Mesenchymal stem cell (in vitro differentiated cells and primary cell): Measurements from ENCODE around the gene U2AF2.

Experiments used
- DNase-seq: peaks from one replicate; pipeline ENCODE4 v3.0.0-alpha.2; 2013
- H2AFZ ChIP-seq: one replicate; pipeline ENCODE4 v1.6.1; 2013; ENCODE audit warnings: low read depth, mild to moderate bottlenecking, control low read depth, inconsistent platforms, low read length, moderate library complexity
- H2AK5ac ChIP-seq: 2 replicates; pipeline ENCODE4 v1.6.1; 2013; ENCODE audit warnings: low read length, moderate library complexity, mild to moderate bottlenecking, inconsistent platforms; ENCODE audit not compliant: severe bottlenecking
- H2BK120ac ChIP-seq: one replicate; pipeline ENCODE4 v1.6.1; 2013; ENCODE audit warnings: low read depth, mild to moderate bottlenecking, inconsistent platforms, low read length, moderate library complexity
- H2BK12ac ChIP-seq, 2 experiments: one replicate each; pipeline ENCODE4 v1.6.1; 2013; ENCODE audit warnings: inconsistent platforms in 2 of 2, low read length in 2 of 2, mild to moderate bottlenecking in 2 of 2, moderate library complexity in 2 of 2, control low read depth in 1 of 2
- H2BK15ac ChIP-seq: one replicate; pipeline ENCODE4 v1.6.1; 2013; ENCODE audit warnings: mild to moderate bottlenecking, low read depth, inconsistent platforms; ENCODE audit not compliant: poor library complexity, severe bottlenecking
- H2BK5ac ChIP-seq: 2 replicates; pipeline ENCODE4 v1.6.1; 2013; ENCODE audit warnings: low read depth, mild to moderate bottlenecking, low read length, control low read depth, inconsistent platforms; ENCODE audit not compliant: poor library complexity, severe bottlenecking
- H3K14ac ChIP-seq, 2 experiments: one replicate each; pipeline ENCODE4 v1.6.1; 2013; ENCODE audit warnings: inconsistent platforms in 2 of 2, low read length in 2 of 2, control low read depth in 1 of 2, mild to moderate bottlenecking in 1 of 2, moderate library complexity in 1 of 2
- H3K18ac ChIP-seq, 2 experiments: one replicate each; pipeline ENCODE4 v1.6.1; 2013; ENCODE audit warnings: inconsistent platforms in 2 of 2, low read length in 2 of 2, control low read depth in 1 of 2, low read depth in 1 of 2, mild to moderate bottlenecking in 1 of 2
- H3K23ac ChIP-seq, 2 experiments: one replicate each; pipeline ENCODE4 v1.6.1; 2013; ENCODE audit warnings: inconsistent platforms in 2 of 2, low read length in 2 of 2, mild to moderate bottlenecking in 2 of 2, moderate library complexity in 2 of 2, control low read depth in 1 of 2
- H3K27ac ChIP-seq: 2 replicates; pipeline ENCODE4 v1.5.1; 2013; ENCODE audit warnings: mild to moderate bottlenecking, moderate library complexity, low read length, control low read depth, inconsistent platforms; ENCODE audit not compliant: poor library complexity, severe bottlenecking
- H3K27me3 ChIP-seq, 2 experiments: 2 replicates each; pipeline versions ENCODE4 v1.6.1 to v1.7.0; 2013; ENCODE audit warnings: low read length in 2 of 2, mild to moderate bottlenecking in 2 of 2, moderate library complexity in 2 of 2, control low read depth in 1 of 2, inconsistent platforms in 1 of 2; ENCODE audit not compliant: control insufficient read depth in 1 of 2, insufficient read depth in 1 of 2
- H3K36me3 ChIP-seq, 2 experiments: 2 replicates each; pipeline versions ENCODE4 v1.6.1 to v1.7.0; 2013; ENCODE audit warnings: low read length in 2 of 2, control low read depth in 1 of 2, inconsistent platforms in 1 of 2, low read depth in 1 of 2, mild to moderate bottlenecking in 1 of 2; ENCODE audit not compliant: insufficient read depth in 2 of 2, control insufficient read depth in 1 of 2
- H3K4ac ChIP-seq, 2 experiments: one replicate each; pipeline ENCODE4 v1.6.1; 2013; ENCODE audit warnings: inconsistent platforms in 2 of 2, low read length in 2 of 2, mild to moderate bottlenecking in 2 of 2, moderate library complexity in 2 of 2, control low read depth in 1 of 2, low read depth in 1 of 2
- H3K4me1 ChIP-seq: 2 replicates; pipeline ENCODE4 v1.6.1; 2013; ENCODE audit warnings: low read depth, low read length, control low read depth; ENCODE audit not compliant: control insufficient read depth, insufficient read depth
- H3K4me2 ChIP-seq: 2 replicates; pipeline ENCODE4 v1.6.1; 2013; ENCODE audit warnings: low read length, mild to moderate bottlenecking, inconsistent platforms; ENCODE audit not compliant: poor library complexity, severe bottlenecking
- H3K4me3 ChIP-seq, 2 experiments: 2 replicates each; pipeline versions ENCODE4 v1.5.1 to v1.7.0; 2013; ENCODE audit warnings: low read length in 2 of 2, mild to moderate bottlenecking in 2 of 2, control low read depth in 1 of 2, low read depth in 1 of 2; ENCODE audit not compliant: insufficient read depth in 1 of 2
- H3K79me1 ChIP-seq: replicated peaks from 2 replicates; pipeline ENCODE4 v1.6.1; 2013; ENCODE audit warnings: mild to moderate bottlenecking, control low read depth, low read length, inconsistent platforms; ENCODE audit not compliant: poor library complexity, severe bottlenecking
- H3K9ac ChIP-seq: 2 replicates; pipeline ENCODE4 v1.7.0; 2013; ENCODE audit warnings: mild to moderate bottlenecking, low read length, moderate library complexity
- H3K9me3 ChIP-seq: 2 replicates; pipeline ENCODE4 v1.7.0; 2013; ENCODE audit warnings: mild to moderate bottlenecking, low read length; ENCODE audit not compliant: control insufficient read depth
- H4K8ac ChIP-seq: one replicate; pipeline ENCODE4 v1.6.1; 2013; ENCODE audit warnings: inconsistent platforms, mild to moderate bottlenecking, low read length, moderate library complexity
- H4K91ac ChIP-seq: one replicate; pipeline ENCODE4 v1.6.1; 2013; ENCODE audit warnings: mild to moderate bottlenecking, low read length, inconsistent platforms
- WGBS: methylation state at CpG from one replicate; pipeline ENCODE4 v1.1.7; 2013; ENCODE audit warnings: mixed read lengths; 5-methylcytosine and 5-hydroxymethylcytosine counted together

Gene U2AF2

GRCh38 chr19:55696301-55697068 lies 41.6 kb downstream of the U2AF2 start:
- Histone ChIP-seq H4K8ac (no peak overlapping the region), H3K79me1 (peaks cover 52% of the 10 kb centered on the region), H2AFZ (no peak overlapping the region), H3K18ac (no peak overlapping the region), H2BK12ac (no peak overlapping the region), H3K27ac (no peak overlapping the region), H2BK15ac (no peak overlapping the region), H3K27me3 (no peaks in the 10 kb centered on the region), H2BK5ac (no peak overlapping the region), H3K23ac (no peak overlapping the region), H4K91ac (no peak overlapping the region), H3K9me3 (no peaks in the 10 kb centered on the region), H3K4ac (no peak overlapping the region), H3K4me3 (no peak overlapping the region), H3K4me1 (no peaks in the 10 kb centered on the region), H3K36me3 (peaks cover 66 to 87% of the 10 kb centered on the region in 2 experiments), H3K14ac (no peak overlapping the region), H2BK120ac (no peak overlapping the region), H2AK5ac (no peak overlapping the region), H3K4me2 (no peak overlapping the region), H3K9ac (no peak overlapping the region)
- DNase-seq, result no peak
- 97% methylated on average over 20 of the region's 20 CpGs for WGBS

DNA sequence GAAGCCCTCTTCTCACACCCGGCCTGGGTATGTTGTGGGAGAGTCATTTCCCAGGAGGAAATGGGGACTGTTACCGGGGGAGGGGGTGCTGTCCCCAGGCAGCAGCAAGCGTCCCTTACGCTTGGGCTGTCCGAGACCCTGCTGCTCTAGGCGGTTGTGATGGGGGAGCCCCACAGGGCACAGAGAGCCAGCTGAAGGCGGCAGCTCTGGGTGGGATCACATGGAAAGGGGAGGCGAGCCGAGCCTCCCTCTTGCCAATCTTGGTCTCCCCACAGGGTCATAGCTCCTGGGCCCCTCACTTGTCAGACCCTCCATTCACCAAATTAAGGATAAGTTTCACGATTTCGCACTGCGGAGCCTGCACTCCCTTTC lies 42.2 kb downstream of the U2AF2 start:
- Histone ChIP-seq H3K14ac (no peak overlapping the region), H2AK5ac (no peak overlapping the region), H3K9me3 (no peaks in the 10 kb centered on the region), H3K4me3 (no peak overlapping the region), H3K18ac (no peak overlapping the region), H3K79me1 (peaks cover 47% of the 10 kb centered on the region), H2BK15ac (no peak overlapping the region), H3K27ac (no peak overlapping the region), H2BK5ac (no peak overlapping the region), H3K4me1 (no peaks in the 10 kb centered on the region), H2BK120ac (no peak overlapping the region), H3K27me3 (no peaks in the 10 kb centered on the region), H2BK12ac (no peak overlapping the region), H3K9ac (no peak overlapping the region), H4K8ac (no peak overlapping the region), H3K23ac (no peak overlapping the region), H2AFZ (no peak overlapping the region), H3K4ac (no peak overlapping the region), H3K36me3 (peaks cover 67 to 82% of the 10 kb centered on the region in 2 experiments), H3K4me2 (no peak overlapping the region), H4K91ac (no peak overlapping the region)
- DNase-seq, result no peak
- WGBS, result 97% methylated on average over 11 of the region's 12 CpGs

GRCh38 chr19:55697698-55698097 lies 42.9 kb downstream of the U2AF2 start:
- 97% methylated on average over 8 of the region's 8 CpGs for WGBS
- H3K9me3 ChIP-seq, result no peaks in the 10 kb centered on the region
- no peaks in the 10 kb centered on the region for H3K27me3 ChIP-seq
- H2BK15ac ChIP-seq, result no peak overlapping the region
- no peak overlapping the region for H3K4me2 ChIP-seq
- no peak overlapping the region for H2BK12ac ChIP-seq
- no peak for DNase-seq
- no peak overlapping the region for H2BK120ac ChIP-seq
- no peak overlapping the region for H2BK5ac ChIP-seq
- no peak overlapping the region for H3K23ac ChIP-seq
- no peak overlapping the region for H3K4me3 ChIP-seq
- H3K14ac ChIP-seq, result no peak overlapping the region
- H3K4me1 ChIP-seq, result no peaks in the 10 kb centered on the region
- no peak overlapping the region for H4K91ac ChIP-seq
- peaks cover 42% of the 10 kb centered on the region for H3K79me1 ChIP-seq
- H3K27ac ChIP-seq, result no peak overlapping the region
- no peak overlapping the region for H2AK5ac ChIP-seq
- H3K36me3 ChIP-seq, result peaks cover 66 to 79% of the 10 kb centered on the region in 2 experiments
- no peak overlapping the region for H2AFZ ChIP-seq
- H3K18ac ChIP-seq, result no peak overlapping the region
- H3K9ac ChIP-seq, result no peak overlapping the region
- no peak overlapping the region for H3K4ac ChIP-seq
- no peak overlapping the region for H4K8ac ChIP-seq

GRCh38 chr19:55698256-55698655 lies 43.4 kb downstream of the U2AF2 start:
- Histone ChIP-seq H3K27me3 (no peaks in the 10 kb centered on the region), H3K18ac (no peak overlapping the region), H3K36me3 (peaks cover 61 to 78% of the 10 kb centered on the region in 2 experiments), H3K23ac (no peak overlapping the region), H3K27ac (no peak overlapping the region), H3K9ac (no peak overlapping the region), H4K8ac (no peak overlapping the region), H3K4me1 (no peaks in the 10 kb centered on the region), H3K14ac (no peak overlapping the region), H2BK15ac (no peak overlapping the region), H3K79me1 (peaks cover 36% of the 10 kb centered on the region), H2AFZ (no peak overlapping the region), H2BK12ac (no peak overlapping the region), H3K9me3 (no peaks in the 10 kb centered on the region), H3K4me2 (no peak overlapping the region), H2BK5ac (no peak overlapping the region), H3K4me3 (no peak overlapping the region), H4K91ac (peak overlapping the region; percentile 20), H3K4ac (no peak overlapping the region), H2BK120ac (no peak overlapping the region), H2AK5ac (no peak overlapping the region)
- no peak for DNase-seq
- 98% methylated on average over 17 of the region's 17 CpGs for WGBS
